ENCODE results near the gene LSM7.
"Not testable (repeated sequence)": the region's sequence is repeated elsewhere in the genome, so short reads cannot be mapped to it uniquely, and the experiment has no call there.

The LSM7 gene

GRCh38 chr19:2283835-2284507 is 44.4 kb downstream of the LSM7 start:
- no peak overlapping the region for H2BK120ac ChIP-seq (ENCODE audit: low read depth, low read length)
- no peak overlapping the region for H2BK5ac ChIP-seq (ENCODE audit: low read length)
- no peak overlapping the region for H3K4ac ChIP-seq (ENCODE audit: low read depth, low read length)
- H2BK15ac ChIP-seq (replicated peaks; ENCODE audit: low read depth): no peak overlapping the region
- H2AK5ac ChIP-seq (ENCODE audit: low read length): no peak overlapping the region
- H3K56ac ChIP-seq (ENCODE audit: low read length): no peak overlapping the region
- DNase-seq: no peak
- H3K27me3 ChIP-seq (ENCODE audit: insufficient read depth, low read length, poor library complexity): peaks cover 3% of the 10 kb centered on the region
- H3K79me2 ChIP-seq (ENCODE audit: control insufficient read depth, insufficient read depth, low read length): no peaks in the 10 kb centered on the region
- no peak overlapping the region for H3K18ac ChIP-seq (ENCODE audit: low read length)
- no peak overlapping the region for H3K4me3 ChIP-seq (ENCODE audit: low read length)
- no peak overlapping the region for H3K27ac ChIP-seq (ENCODE audit: low read depth, low read length)
- H3K4me1 ChIP-seq (ENCODE audit: control insufficient read depth, low read depth, low read length): no peaks in the 10 kb centered on the region
- H4K5ac ChIP-seq (ENCODE audit: low read length): no peak overlapping the region
- no peak overlapping the region for H3K9ac ChIP-seq (ENCODE audit: low read length)
- no CpG with 5 or more reads among the region's 8 CpGs for WGBS (ENCODE audit: extremely low coverage, insufficient coverage, low lambda C conversion rate)
- no peak overlapping the region for H3K23ac ChIP-seq (ENCODE audit: low read length)
- H3K79me1 ChIP-seq (ENCODE audit: low read length): no peaks in the 10 kb centered on the region
- no peak overlapping the region for H3K4me2 ChIP-seq (ENCODE audit: low read length)
- no peak overlapping the region for H4K8ac ChIP-seq (ENCODE audit: low read depth, low read length)
- H3K36me3 ChIP-seq (ENCODE audit: control insufficient read depth, insufficient read depth, low read length): no peaks in the 10 kb centered on the region

GRCh38 chr19:2282862-2283237 is 45.5 kb downstream of the LSM7 start:
- Histone ChIP-seq H2AK5ac (ENCODE audit: low read length) (no peak overlapping the region), H3K9ac (ENCODE audit: low read length) (no peak overlapping the region), H4K8ac (ENCODE audit: low read depth, low read length) (no peak overlapping the region), H3K23ac (ENCODE audit: low read length) (no peak overlapping the region), H2BK5ac (ENCODE audit: low read length) (no peak overlapping the region), H3K79me2 (ENCODE audit: control insufficient read depth, insufficient read depth, low read length) (no peaks in the 10 kb centered on the region), H3K4me2 (ENCODE audit: low read length) (no peak overlapping the region), H3K56ac (ENCODE audit: low read length) (no peak overlapping the region), H4K5ac (ENCODE audit: low read length) (no peak overlapping the region), H2BK120ac (ENCODE audit: low read depth, low read length) (no peak overlapping the region), H3K18ac (ENCODE audit: low read length) (no peak overlapping the region), H3K27ac (ENCODE audit: low read depth, low read length) (no peak overlapping the region), H3K36me3 (ENCODE audit: control insufficient read depth, insufficient read depth, low read length) (no peaks in the 10 kb centered on the region), H3K4ac (ENCODE audit: low read depth, low read length) (no peak overlapping the region), H3K4me1 (ENCODE audit: control insufficient read depth, low read depth, low read length) (no peaks in the 10 kb centered on the region), H3K4me3 (ENCODE audit: low read length) (no peak overlapping the region), H3K27me3 (ENCODE audit: insufficient read depth, low read length, poor library complexity) (peaks cover 1% of the 10 kb centered on the region), H3K79me1 (ENCODE audit: low read length) (no peaks in the 10 kb centered on the region), H2BK15ac (replicated peaks; ENCODE audit: low read depth) (no peak overlapping the region)
- no CpG with 5 or more reads among the region's 11 CpGs for WGBS (ENCODE audit: extremely low coverage, insufficient coverage, low lambda C conversion rate)
- no peak for DNase-seq

- no peaks in the 10 kb centered on the region for H3K79me1 ChIP-seq (ENCODE audit: low read length)
- no peak within 1 kb of the TSS for H2AK5ac ChIP-seq (ENCODE audit: low read length)
Measured at GRCh38 chr19:2282062-2282861, 46.1 kb downstream of the LSM7 start, which contains the start of gene PEAK3. Gene PEAK3, minus strand, starts transcription at chr19:2282175. Its CDS starts 1,244 bp downstream, at chr19:2280931.

GRCh38 chr19:2281265-2282061 is 46.9 kb downstream of the LSM7 start:
- H3K27ac ChIP-seq (ENCODE audit: low read depth, low read length); H3K4me3 ChIP-seq (ENCODE audit: low read length); DNase-seq; H3K36me3 ChIP-seq (ENCODE audit: control insufficient read depth, insufficient read depth, low read length); H3K4me1 ChIP-seq (ENCODE audit: control insufficient read depth, low read depth, low read length); H3K23ac ChIP-seq (ENCODE audit: low read length); H2AK5ac ChIP-seq (ENCODE audit: low read length); H3K79me1 ChIP-seq (ENCODE audit: low read length); H4K8ac ChIP-seq (ENCODE audit: low read depth, low read length); H4K5ac ChIP-seq (ENCODE audit: low read length); H2BK15ac ChIP-seq (replicated peaks; ENCODE audit: low read depth); H3K18ac ChIP-seq (ENCODE audit: low read length); H3K79me2 ChIP-seq (ENCODE audit: control insufficient read depth, insufficient read depth, low read length); H3K27me3 ChIP-seq (ENCODE audit: insufficient read depth, low read length, poor library complexity); H2BK5ac ChIP-seq (ENCODE audit: low read length); H3K4ac ChIP-seq (ENCODE audit: low read depth, low read length); H2BK120ac ChIP-seq (ENCODE audit: low read depth, low read length): not testable (repeated sequence)
- H3K4me2 ChIP-seq (ENCODE audit: low read length): peak overlapping the region; percentile 48
- peak overlapping the region; percentile 67 for H3K56ac ChIP-seq (ENCODE audit: low read length)
- H3K9ac ChIP-seq (ENCODE audit: low read length): peak overlapping the region; percentile 51
- no CpG with 5 or more reads among the region's 16 CpGs for WGBS (ENCODE audit: extremely low coverage, insufficient coverage, low lambda C conversion rate)

More at GRCh38 chr19:2282062-2282861, 46.1 kb downstream of the LSM7 start, which contains the start of gene PEAK3:
- H3K18ac ChIP-seq (ENCODE audit: low read length): peak within 1 kb of the TSS; percentile 5
- H4K5ac ChIP-seq (ENCODE audit: low read length): no peak within 1 kb of the TSS
- no peak within 1 kb of the TSS for H3K4me3 ChIP-seq (ENCODE audit: low read length)
- no peak within 1 kb of the TSS for H2BK15ac ChIP-seq (replicated peaks; ENCODE audit: low read depth)
- H3K23ac ChIP-seq (ENCODE audit: low read length): no peak within 1 kb of the TSS
- WGBS (ENCODE audit: extremely low coverage, insufficient coverage, low lambda C conversion rate): no CpG with 5 or more reads among the region's 41 CpGs
- no peak within 1 kb of the TSS for H3K4ac ChIP-seq (ENCODE audit: low read depth, low read length)
- no peak within 1 kb of the TSS for H3K27ac ChIP-seq (ENCODE audit: low read depth, low read length)
- H3K9ac ChIP-seq (ENCODE audit: low read length): peak within 1 kb of the TSS; percentile 51
- H3K4me2 ChIP-seq (ENCODE audit: low read length): peak within 1 kb of the TSS; percentile 48
- DNase-seq: peak; percentile 81
- no peaks in the 10 kb centered on the region for H3K36me3 ChIP-seq (ENCODE audit: control insufficient read depth, insufficient read depth, low read length)
- no peaks in the 10 kb centered on the region for H3K27me3 ChIP-seq (ENCODE audit: insufficient read depth, low read length, poor library complexity)
- H3K4me1 ChIP-seq (ENCODE audit: control insufficient read depth, low read depth, low read length): no peaks in the 10 kb centered on the region
- peak within 1 kb of the TSS; percentile 67 for H3K56ac ChIP-seq (ENCODE audit: low read length)
- H4K8ac ChIP-seq (ENCODE audit: low read depth, low read length): no peak within 1 kb of the TSS
- no peak within 1 kb of the TSS for H2BK120ac ChIP-seq (ENCODE audit: low read depth, low read length)
- H2BK5ac ChIP-seq (ENCODE audit: low read length): no peak within 1 kb of the TSS
- no peaks in the 10 kb centered on the region for H3K79me2 ChIP-seq (ENCODE audit: control insufficient read depth, insufficient read depth, low read length)

GRCh38 chr19:2280633-2281264 is 47.6 kb downstream of the LSM7 start:
- no CpG with 5 or more reads among the region's 26 CpGs for WGBS (ENCODE audit: extremely low coverage, insufficient coverage, low lambda C conversion rate)
- Histone ChIP-seq H4K5ac (ENCODE audit: low read length) (no peak overlapping the region), H3K4ac (ENCODE audit: low read depth, low read length) (no peak overlapping the region), H3K4me3 (ENCODE audit: low read length) (no peak overlapping the region), H3K79me1 (ENCODE audit: low read length) (no peaks in the 10 kb centered on the region), H3K56ac (ENCODE audit: low read length) (no peak overlapping the region), H3K27me3 (ENCODE audit: insufficient read depth, low read length, poor library complexity) (no peaks in the 10 kb centered on the region), H3K9ac (ENCODE audit: low read length) (no peak overlapping the region), H2BK5ac (ENCODE audit: low read length) (no peak overlapping the region), H4K8ac (ENCODE audit: low read depth, low read length) (no peak overlapping the region), H2AK5ac (ENCODE audit: low read length) (no peak overlapping the region), H3K23ac (ENCODE audit: low read length) (no peak overlapping the region), H3K18ac (ENCODE audit: low read length) (no peak overlapping the region), H2BK15ac (replicated peaks; ENCODE audit: low read depth) (no peak overlapping the region), H3K4me1 (ENCODE audit: control insufficient read depth, low read depth, low read length) (no peaks in the 10 kb centered on the region), H3K36me3 (ENCODE audit: control insufficient read depth, insufficient read depth, low read length) (no peaks in the 10 kb centered on the region), H3K4me2 (ENCODE audit: low read length) (no peak overlapping the region), H3K27ac (ENCODE audit: low read depth, low read length) (no peak overlapping the region), H2BK120ac (ENCODE audit: low read depth, low read length) (no peak overlapping the region), H3K79me2 (ENCODE audit: control insufficient read depth, insufficient read depth, low read length) (no peaks in the 10 kb centered on the region)
- DNase-seq: no peak

All from mesendoderm (in vitro differentiated cells).